GM21576 (cell line): ENCODE results near the gene ZNF316.
"Not testable (repeated sequence)": the region's sequence is repeated elsewhere in the genome, so short reads cannot be mapped to it uniquely, and the experiment has no call there.

ENCODE experiments used
- ATAC-seq: cut with Tn5 transposase; IDR thresholded peaks from one replicate; pipeline ENCODE4 v1.9.1; 2021; ENCODE audit warnings: mild to moderate bottlenecking, moderate library complexity; ENCODE audit not compliant: unreplicated experiment

Gene ZNF316

GRCh38 chr7:6621195-6622133 is 15.7 kb upstream of the ZNF316 start:
- ATAC-seq: no peak

- ATAC-seq: no peak
Measured at GRCh38 chr7:6622134-6622710, 14.9 kb upstream of the ZNF316 start.

- ATAC-seq: no peak
Measured at GRCh38 chr7:6623589-6624245, 13.4 kb upstream of the ZNF316 start.

GRCh38 chr7:6624246-6624611 is 12.9 kb upstream of the ZNF316 start:
- ATAC-seq: no peak

GRCh38 chr7:6628045-6628444 is 9.1 kb upstream of the ZNF316 start:
- no peak for ATAC-seq

- ATAC-seq: no peak
Measured at GRCh38 chr7:6630007-6630849, 6.9 kb upstream of the ZNF316 start.

- no peak for ATAC-seq
Measured at GRCh38 chr7:6631605-6632004, 5.5 kb upstream of the ZNF316 start.

- no peak for ATAC-seq
Measured at GRCh38 chr7:6634021-6634420, 3.1 kb upstream of the ZNF316 start.

GRCh38 chr7:6634971-6635370 is 2.1 kb upstream of the ZNF316 start:
- ATAC-seq: not testable (repeated sequence)

- peak; percentile 78 for ATAC-seq
Measured at GRCh38 chr7:6637544-6638229, 569 bp downstream of the ZNF316 start.

- no peak for ATAC-seq
Measured at GRCh38 chr7:6639032-6639431, 1.9 kb downstream of the ZNF316 start.

- no peak for ATAC-seq
Measured at GRCh38 chr7:6639627-6640026, 2.5 kb downstream of the ZNF316 start.

- ATAC-seq: no peak
Measured at GRCh38 chr7:6640246-6640721, 3.2 kb downstream of the ZNF316 start.

GRCh38 chr7:6641305-6642035 is 4.4 kb downstream of the ZNF316 start:
- no peak for ATAC-seq

GRCh38 chr7:6642239-6642839 is 5.2 kb downstream of the ZNF316 start:
- no peak for ATAC-seq

- ATAC-seq: no peak
Measured at GRCh38 chr7:6642861-6643640, 5.9 kb downstream of the ZNF316 start.

- no peak for ATAC-seq
Measured at GRCh38 chr7:6643915-6644625, 7.0 kb downstream of the ZNF316 start.

GRCh38 chr7:6644728-6645127 is 7.6 kb downstream of the ZNF316 start:
- no peak for ATAC-seq
